ENCODE data around the gene POLD4.

DNA sequence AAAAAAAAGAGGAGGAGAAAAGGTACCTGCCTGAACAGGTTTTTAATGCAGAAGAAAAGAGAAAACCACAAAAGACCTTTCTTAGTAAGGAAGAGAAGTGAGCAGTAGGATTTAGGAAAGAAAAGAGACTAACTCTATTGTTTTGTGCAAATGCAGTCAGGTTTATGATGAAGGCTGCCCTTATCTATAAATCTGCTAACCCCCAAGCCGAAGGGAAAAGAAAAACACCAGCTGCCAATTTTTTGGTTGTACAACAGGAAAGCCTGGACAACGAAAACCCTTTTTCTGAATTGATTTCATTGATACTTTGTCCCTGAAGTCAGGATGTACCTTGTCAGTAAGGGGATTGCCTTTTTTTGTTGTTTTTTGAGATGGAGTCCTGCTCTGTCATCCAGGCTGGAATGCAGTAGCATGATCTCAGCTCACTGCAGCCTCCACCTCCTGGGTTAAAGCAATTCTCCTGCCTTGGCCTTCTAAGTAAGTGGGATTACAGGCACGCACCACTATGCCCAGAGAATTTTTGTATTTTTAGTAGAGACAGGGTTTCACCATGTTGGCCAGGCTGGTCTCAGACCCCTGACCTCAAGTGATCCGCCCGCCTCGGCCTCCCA lies 21.2 kb downstream of the POLD4 start:
- TF ChIP-seq, protein P1, sequence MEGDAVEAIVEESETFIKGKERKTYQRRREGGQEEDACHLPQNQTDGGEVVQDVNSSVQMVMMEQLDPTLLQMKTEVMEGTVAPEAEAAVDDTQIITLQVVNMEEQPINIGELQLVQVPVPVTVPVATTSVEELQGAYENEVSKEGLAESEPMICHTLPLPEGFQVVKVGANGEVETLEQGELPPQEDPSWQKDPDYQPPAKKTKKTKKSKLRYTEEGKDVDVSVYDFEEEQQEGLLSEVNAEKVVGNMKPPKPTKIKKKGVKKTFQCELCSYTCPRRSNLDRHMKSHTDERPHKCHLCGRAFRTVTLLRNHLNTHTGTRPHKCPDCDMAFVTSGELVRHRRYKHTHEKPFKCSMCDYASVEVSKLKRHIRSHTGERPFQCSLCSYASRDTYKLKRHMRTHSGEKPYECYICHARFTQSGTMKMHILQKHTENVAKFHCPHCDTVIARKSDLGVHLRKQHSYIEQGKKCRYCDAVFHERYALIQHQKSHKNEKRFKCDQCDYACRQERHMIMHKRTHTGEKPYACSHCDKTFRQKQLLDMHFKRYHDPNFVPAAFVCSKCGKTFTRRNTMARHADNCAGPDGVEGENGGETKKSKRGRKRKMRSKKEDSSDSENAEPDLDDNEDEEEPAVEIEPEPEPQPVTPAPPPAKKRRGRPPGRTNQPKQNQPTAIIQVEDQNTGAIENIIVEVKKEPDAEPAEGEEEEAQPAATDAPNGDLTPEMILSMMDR (IDR thresholded peaks at IDR 0.05): no peak
- TF ChIP-seq POLR2A (IDR thresholded peaks at IDR 0.05): no peak

All from upper lobe of left lung (tissue), 4 donors.